H9 (cell line): Measurements from ENCODE around the gene RMND5A. TPM values are rescaled to one million over a fixed set of nuclear protein-coding genes. Genes with fewer than 3 reads are reported as not detected.

Source experiments
- DNase-seq: peaks from one replicate; pipeline ENCODE4 v3.0.0-alpha.2; 2017
- H2AFZ ChIP-seq: one replicate; pipeline ENCODE4 v1.6.1; 2013; ENCODE audit warnings: mild to moderate bottlenecking, low read length, control low read depth, moderate library complexity
- H2AK5ac ChIP-seq: 2 replicates; pipeline ENCODE4 v1.6.1; 2013; ENCODE audit warnings: low read length, control low read depth, mixed read lengths; ENCODE audit not compliant: insufficient read length
- H2BK120ac ChIP-seq: one replicate; pipeline ENCODE4 v1.6.1; 2013; ENCODE audit warnings: low read depth, mild to moderate bottlenecking, low read length, control low read depth, inconsistent platforms; ENCODE audit not compliant: poor library complexity, severe bottlenecking
- H2BK12ac ChIP-seq: 2 replicates; pipeline ENCODE4 v1.6.1; 2013; ENCODE audit warnings: low read length, control low read depth, mixed read lengths, low read depth; ENCODE audit not compliant: insufficient read length
- H2BK15ac ChIP-seq: 2 replicates; pipeline ENCODE4 v1.6.1; 2013; ENCODE audit warnings: low read depth, low read length, control low read depth
- H2BK20ac ChIP-seq: one replicate; pipeline ENCODE4 v1.6.1; 2013; ENCODE audit warnings: low read depth, mild to moderate bottlenecking, low read length, control low read depth, inconsistent platforms; ENCODE audit not compliant: poor library complexity, severe bottlenecking
- H2BK5ac ChIP-seq: 2 replicates; pipeline ENCODE4 v1.6.1; 2013; ENCODE audit warnings: low read length, control low read depth, mixed read lengths; ENCODE audit not compliant: insufficient read length
- H3K14ac ChIP-seq: 2 replicates; pipeline ENCODE4 v1.6.1; 2013; ENCODE audit warnings: low read length, control low read depth; ENCODE audit not compliant: insufficient read depth
- H3K18ac ChIP-seq: 2 replicates; pipeline ENCODE4 v1.6.1; 2013; ENCODE audit warnings: low read depth, mild to moderate bottlenecking, mixed read lengths, low read length, control low read depth; ENCODE audit not compliant: insufficient read length
- H3K23ac ChIP-seq: 2 replicates; pipeline ENCODE4 v1.6.1; 2013; ENCODE audit warnings: low read length, control low read depth, mixed read lengths, low read depth; ENCODE audit not compliant: insufficient read length
- H3K23me2 ChIP-seq: 2 replicates; pipeline ENCODE4 v1.6.1; 2013; ENCODE audit warnings: low read depth, mild to moderate bottlenecking, mixed read lengths, low read length, control low read depth; ENCODE audit not compliant: insufficient read length, poor library complexity, severe bottlenecking
- H3K27ac ChIP-seq: 2 replicates; pipeline ENCODE4 v1.5.1; 2013; ENCODE audit warnings: low read length, control low read depth, mixed read lengths, low read depth; ENCODE audit not compliant: insufficient read length
- H3K27me3 ChIP-seq: 2 replicates; pipeline ENCODE4 v1.6.1; 2013; ENCODE audit warnings: low read length, control low read depth, inconsistent platforms; ENCODE audit not compliant: insufficient read depth
- H3K4ac ChIP-seq: 2 replicates; pipeline ENCODE4 v1.6.1; 2013; ENCODE audit warnings: low read depth, mild to moderate bottlenecking, control low read depth, inconsistent platforms, low read length, moderate library complexity
- H3K4me1 ChIP-seq: 2 replicates; pipeline ENCODE4 v1.6.1; 2013; ENCODE audit warnings: low read length, control low read depth, inconsistent platforms; ENCODE audit not compliant: insufficient read depth
- H3K4me2 ChIP-seq: 2 replicates; pipeline ENCODE4 v1.6.1; 2013; ENCODE audit warnings: low read length, control low read depth, mixed read lengths; ENCODE audit not compliant: insufficient read length, insufficient read depth
- H3K56ac ChIP-seq: 2 replicates; pipeline ENCODE4 v1.6.1; 2013; ENCODE audit warnings: low read depth, mild to moderate bottlenecking, mixed read lengths, low read length, control low read depth; ENCODE audit not compliant: insufficient read length
- H3K79me1 ChIP-seq: 2 replicates; pipeline ENCODE4 v1.6.1; 2013; ENCODE audit warnings: low read depth, mild to moderate bottlenecking, moderate library complexity, low read length, control low read depth, inconsistent platforms; ENCODE audit not compliant: insufficient read depth, poor library complexity, severe bottlenecking
- H3K79me2 ChIP-seq: 2 replicates; pipeline ENCODE4 v1.6.1; 2013; ENCODE audit warnings: low read length, control low read depth, inconsistent platforms; ENCODE audit not compliant: insufficient read depth
- H3K9ac ChIP-seq: 2 replicates; pipeline ENCODE4 v1.6.1; 2013; ENCODE audit warnings: low read length, control low read depth, mixed read lengths; ENCODE audit not compliant: insufficient read length; ENCODE audit errors: extremely low read depth
- H3K9me3 ChIP-seq: one replicate; pipeline ENCODE4 v1.6.1; 2013; ENCODE audit warnings: low read depth, low read length, inconsistent platforms; ENCODE audit not compliant: control insufficient read depth
- H3T11ph ChIP-seq: one replicate; pipeline ENCODE4 v1.6.1; 2013; ENCODE audit warnings: mild to moderate bottlenecking, low read length, control low read depth, inconsistent platforms
- H4K20me1 ChIP-seq: one replicate; pipeline ENCODE4 v1.6.1; 2013; ENCODE audit not compliant: control insufficient read depth, insufficient read length, insufficient read depth
- H4K5ac ChIP-seq: 2 replicates; pipeline ENCODE4 v1.6.1; 2013; ENCODE audit warnings: low read depth, mild to moderate bottlenecking, mixed read lengths, low read length, control low read depth; ENCODE audit not compliant: insufficient read length
- H4K8ac ChIP-seq: replicated peaks from 2 replicates; pipeline ENCODE4 v1.6.1; 2013; ENCODE audit warnings: low read length, control low read depth, mixed read lengths, low read depth; ENCODE audit not compliant: insufficient read length
- H4K91ac ChIP-seq: 2 replicates; pipeline ENCODE4 v1.6.1; 2013; ENCODE audit warnings: low read depth, mild to moderate bottlenecking, moderate library complexity, mixed read lengths, low read length, control low read depth; ENCODE audit not compliant: insufficient read length
- H3K27ac Mint-ChIP-seq, 3 experiments: 2 replicates in 2 of 3; 3 replicates in 1 of 3; pipeline ENCODE4 v1.8.0; 2020 to 2021; ENCODE audit warnings: mixed read lengths in 3 of 3, mild to moderate bottlenecking in 1 of 3, moderate library complexity in 1 of 3
- H3K27me3 Mint-ChIP-seq: 2 replicates; pipeline ENCODE4 v1.8.0; 2021; ENCODE audit warnings: low read depth, mild to moderate bottlenecking, moderate library complexity, mixed read lengths
- H3K36me3 Mint-ChIP-seq, 3 experiments: 2 replicates in 2 of 3; 3 replicates in 1 of 3; pipeline ENCODE4 v1.8.0; 2020 to 2021; ENCODE audit warnings: low read depth in 3 of 3, mixed read lengths in 3 of 3; ENCODE audit not compliant: insufficient read depth in 1 of 3
- H3K4me1 Mint-ChIP-seq, 2 experiments: 2 replicates each; pipeline ENCODE4 v1.8.0; 2020; ENCODE audit warnings: mixed read lengths in 2 of 2
- H3K4me3 Mint-ChIP-seq, 2 experiments: 2 replicates in 1 of 2; 3 replicates in 1 of 2; pipeline ENCODE4 v1.8.0; 2020 to 2021; ENCODE audit warnings: mild to moderate bottlenecking in 2 of 2, mixed read lengths in 2 of 2, moderate library complexity in 1 of 2
- H3K9me3 Mint-ChIP-seq, 2 experiments: 2 replicates in 1 of 2; 3 replicates in 1 of 2; pipeline ENCODE4 v1.8.0; 2020; ENCODE audit warnings: mild to moderate bottlenecking in 2 of 2, mixed read lengths in 2 of 2, moderate library complexity in 1 of 2
- CTCF ChIP-seq: fragments of 200-600 bp; sonication (generic); conservative IDR thresholded peaks from 3 replicates; pipeline ENCODE4 v1.8.0; 2021; ENCODE audit warnings: antibody characterized with exemption, mild to moderate bottlenecking
- WGBS: extraction: QIAGEN DNeasy Blood & Tissue Kit; methylation state at CpG from one replicate; pipeline ENCODE4 v1.1.7; 2013; ENCODE audit warnings: missing lambda C conversion rate, low lambda C conversion rate, mixed read lengths; ENCODE audit not compliant: insufficient read length; ENCODE audit errors: extremely low coverage; 5-methylcytosine and 5-hydroxymethylcytosine counted together
- total RNA-seq: library from RNA; stranded (reverse); gene quantifications from 2 replicates; pipeline ENCODE4 v1.2.1, GENCODE V29; 2021

Gene RMND5A
- total RNA-seq, 1 experiment from 2014 or later = 48.8 TPM

DNA sequence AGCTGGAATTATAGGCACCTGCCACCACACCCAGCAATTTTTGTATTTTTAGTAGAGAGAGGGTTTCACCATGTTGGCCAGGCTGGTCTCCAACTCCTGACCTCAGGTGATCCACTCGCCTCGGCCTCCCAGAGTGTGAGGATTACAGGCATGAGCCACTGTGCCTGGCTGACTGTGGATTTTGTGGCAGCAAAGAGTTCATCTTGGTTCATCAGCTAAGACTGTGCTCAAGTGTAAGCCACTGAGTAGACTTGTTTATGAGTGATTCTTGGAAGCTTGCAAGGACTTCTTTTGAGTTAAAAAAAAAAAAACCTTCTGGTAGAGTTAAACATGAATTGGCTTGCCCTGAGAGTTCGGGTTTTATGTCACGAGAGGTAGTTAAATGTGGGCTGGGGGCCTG is 106.9 kb downstream of the RMND5A start:
- no peaks in the 10 kb centered on the region for H3K79me2 ChIP-seq
- no peak overlapping the region for H3K27ac Mint-ChIP-seq

More for the DNA sequence above, 106.9 kb downstream of the RMND5A start:
- no peaks in the 10 kb centered on the region for H3K23me2 ChIP-seq
- no peak overlapping the region for H3K56ac ChIP-seq
- no peak overlapping the region for H3K14ac ChIP-seq
- no peak overlapping the region for H3K23ac ChIP-seq
- TF ChIP-seq CTCF = no peak
- H4K20me1 ChIP-seq = no peaks in the 10 kb centered on the region
- no peak overlapping the region for H2BK15ac ChIP-seq
- no peaks in the 10 kb centered on the region for H3K79me1 ChIP-seq
- H3K18ac ChIP-seq = no peak overlapping the region
- H2BK5ac ChIP-seq = no peak overlapping the region
- H4K8ac ChIP-seq = no peak overlapping the region
- H2BK12ac ChIP-seq = no peak overlapping the region
- Mint-ChIP-seq H3K9me3 (peaks cover 6% of the 10 kb centered on the region in 2 experiments; a peak in 4 of 5 replicates), H3K4me3 (no peak overlapping the region), H3K27me3 (peaks cover 9% of the 10 kb centered on the region), H3K36me3 (peaks cover 0 to 7% (median 2%) of the 10 kb centered on the region in 3 experiments; a peak in 3 of 7 replicates), H3K4me1 (peaks cover 6 to 13% of the 10 kb centered on the region in 2 experiments)
- no peak overlapping the region for H2AK5ac ChIP-seq
- H3K4ac ChIP-seq = no peak overlapping the region
- no peak overlapping the region for H3K27ac ChIP-seq
- peaks cover 4% of the 10 kb centered on the region for H3K9me3 ChIP-seq
- WGBS = no CpG with 5 or more reads among the region's 4 CpGs
- no peak overlapping the region for H2BK120ac ChIP-seq
- no peak overlapping the region for H2AFZ ChIP-seq
- H3T11ph ChIP-seq = no peak overlapping the region
- no peak for DNase-seq
- no peaks in the 10 kb centered on the region for H3K27me3 ChIP-seq
- H3K9ac ChIP-seq = no peak overlapping the region
- H4K91ac ChIP-seq = no peak overlapping the region
- no peak overlapping the region for H2BK20ac ChIP-seq
- H3K4me2 ChIP-seq = no peak overlapping the region
- H3K4me1 ChIP-seq = peaks cover 4% of the 10 kb centered on the region
- no peak overlapping the region for H4K5ac ChIP-seq

Other genes starting within 250 kb of the RMND5A start
- 27.5 and 28.8 TPM in 2 replicates for gene CHMP3, start 156.8 kb upstream of the RMND5A start, total RNA-seq
- 6.8 and 7.1 TPM in 2 replicates for gene RNF103, start 96.4 kb upstream of the RMND5A start, total RNA-seq
- not detected in 2 replicates for gene CD8A, start 70.6 kb downstream of the RMND5A start, total RNA-seq
- 0.24 TPM in 1 of 2 replicates, not detected in the other for gene CD8B, start 141.6 kb downstream of the RMND5A start, total RNA-seq
- 0.24 and 1.6 TPM in 2 replicates for gene RGPD1, start 221.8 kb downstream of the RMND5A start, total RNA-seq